Stimulated activated CD4-positive, alpha-beta T cell treated with anti-CD3 and anti-CD28 coated beads, TNF-alpha, amount 100 ng/mL, for 4 hours (primary cell): ENCODE measurements around the gene SCGB3A2.

ENCODE experiments used
- DNase-seq, 3 experiments: peaks; one replicate each; pipeline ENCODE4 v3.0.0-alpha.2; 2020; ENCODE audit warnings: low read depth in 3 of 3

Gene SCGB3A2, protein sequence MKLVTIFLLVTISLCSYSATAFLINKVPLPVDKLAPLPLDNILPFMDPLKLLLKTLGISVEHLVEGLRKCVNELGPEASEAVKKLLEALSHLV

DNA sequence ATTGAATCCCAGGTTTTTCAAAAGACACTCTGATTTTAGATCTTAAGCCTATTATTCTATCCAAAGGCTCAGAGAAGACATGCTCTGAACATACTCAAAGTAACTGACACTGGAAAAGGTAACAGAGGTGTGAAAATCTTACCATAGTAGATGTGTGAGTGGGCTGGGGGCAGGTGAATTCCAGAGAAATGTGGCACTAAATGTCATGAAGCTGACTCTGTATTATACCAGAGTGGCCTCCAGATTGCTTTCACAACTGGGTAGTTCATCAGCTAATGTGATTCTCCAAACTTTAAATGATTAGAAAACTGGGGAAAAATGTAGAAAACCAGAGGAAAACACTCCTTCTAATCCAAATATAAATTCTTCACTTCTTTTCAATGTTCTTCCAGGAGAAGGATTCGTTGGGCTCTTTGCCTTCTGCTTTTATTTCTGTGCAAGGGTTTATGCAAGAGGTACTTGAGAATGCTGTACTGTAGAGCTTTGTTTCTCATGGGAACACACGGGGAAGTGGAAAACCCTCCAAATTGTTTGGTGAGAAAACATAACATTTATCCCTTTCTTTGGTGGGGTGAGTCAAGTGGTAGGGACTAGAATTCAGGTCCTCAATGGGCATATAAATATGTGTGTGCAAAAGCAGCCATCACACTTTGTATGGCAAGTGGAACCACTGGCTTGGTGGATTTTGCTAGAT, at the start of gene SCGB3A2:
SCGB3A2 (plus strand) TSS at position 646 of the 694 bp plus-strand sequence. CDS start 93 bp downstream, outside the sequence.
- DNase-seq: no peak

DNA sequence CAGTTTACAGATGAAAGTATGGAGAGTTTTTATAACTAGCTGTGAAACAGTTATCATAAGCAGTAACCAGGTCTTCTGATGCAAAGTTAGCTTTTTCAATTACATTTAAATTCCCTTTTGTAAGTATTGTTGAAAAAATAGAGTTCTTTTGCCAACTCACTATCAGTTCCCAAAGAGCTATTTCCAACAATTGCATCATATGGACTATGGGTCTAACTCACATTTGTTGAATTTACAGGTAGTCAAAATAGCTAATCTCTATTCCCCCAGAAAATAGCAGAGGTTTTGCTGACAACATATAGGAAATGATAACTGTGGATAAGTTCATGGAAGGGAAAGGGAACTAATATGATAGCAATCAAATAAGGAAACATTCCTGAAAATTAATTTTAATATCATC, 48.5 kb upstream of the SCGB3A2 start:
- no peak for DNase-seq

DNA sequence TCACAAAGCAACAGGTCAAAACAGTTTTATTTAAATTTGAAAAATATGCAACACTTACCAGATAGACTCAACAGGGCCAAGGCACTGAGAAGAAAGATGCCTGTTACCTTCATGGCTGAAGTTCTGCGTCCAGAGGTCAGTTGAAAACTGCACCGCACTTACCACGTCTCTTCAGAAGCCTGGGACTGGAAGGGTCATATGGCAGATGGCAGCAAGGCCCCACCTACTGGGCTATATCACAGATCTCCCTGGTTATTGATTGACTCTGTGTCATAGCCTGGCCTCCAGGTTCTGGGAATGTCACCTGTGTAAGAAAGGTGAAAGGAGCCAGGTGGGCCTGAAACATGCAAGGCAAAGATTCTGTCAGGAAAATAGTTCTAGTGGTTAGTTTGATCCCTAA, 47.0 kb upstream of the SCGB3A2 start, which contains the start of gene SPINK1:
SPINK1 (minus strand) TSS at position 207 of the 400 bp plus-strand sequence; CDS start at position 113, 94 bp downstream.
- no peak for DNase-seq

DNA sequence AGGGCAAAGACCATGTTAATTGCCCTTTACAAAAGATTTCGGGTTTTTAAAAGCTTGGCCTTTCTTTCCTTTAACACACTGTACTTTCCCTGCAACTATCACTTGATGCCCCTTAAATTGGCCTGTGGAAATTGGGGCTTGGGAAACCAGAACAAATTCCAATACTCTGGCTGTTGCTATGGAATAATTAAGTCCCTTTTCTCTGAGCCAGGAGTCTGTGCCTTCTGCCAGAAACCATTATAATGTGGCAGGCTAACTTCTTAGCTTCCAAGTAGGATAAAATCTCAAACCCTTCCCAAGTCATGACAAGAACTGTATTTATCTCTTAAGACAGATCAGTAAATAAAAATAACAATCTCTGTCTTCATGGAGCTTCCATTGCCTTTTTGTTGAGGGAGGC, 46.0 kb upstream of the SCGB3A2 start:
- DNase-seq: no peak

- DNase-seq: no peak
Measured at GRCh38 chr5:147835386-147835798, 43.1 kb upstream of the SCGB3A2 start.

DNA sequence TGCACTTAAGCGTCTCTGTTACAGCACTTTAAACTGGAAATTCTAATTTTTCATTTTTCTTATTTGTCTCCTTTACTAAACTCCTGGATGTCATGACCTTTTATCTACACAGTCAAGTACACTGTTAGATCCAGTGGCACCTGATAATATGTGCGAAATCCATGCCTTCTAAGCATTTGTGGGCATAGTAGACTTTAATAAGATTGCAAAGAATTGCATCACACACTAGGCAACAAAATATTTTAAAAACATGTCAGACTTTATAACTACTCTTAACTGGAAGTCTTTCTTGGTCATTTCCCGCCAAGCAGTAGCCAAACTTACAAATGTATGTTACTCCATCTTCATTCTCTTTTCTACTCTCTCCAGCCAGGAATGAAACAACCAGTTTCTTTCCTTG, 42.1 kb upstream of the SCGB3A2 start:
- no peak for DNase-seq

GRCh38 chr5:147842869-147843268, 35.6 kb upstream of the SCGB3A2 start:
- DNase-seq: no peak

DNA sequence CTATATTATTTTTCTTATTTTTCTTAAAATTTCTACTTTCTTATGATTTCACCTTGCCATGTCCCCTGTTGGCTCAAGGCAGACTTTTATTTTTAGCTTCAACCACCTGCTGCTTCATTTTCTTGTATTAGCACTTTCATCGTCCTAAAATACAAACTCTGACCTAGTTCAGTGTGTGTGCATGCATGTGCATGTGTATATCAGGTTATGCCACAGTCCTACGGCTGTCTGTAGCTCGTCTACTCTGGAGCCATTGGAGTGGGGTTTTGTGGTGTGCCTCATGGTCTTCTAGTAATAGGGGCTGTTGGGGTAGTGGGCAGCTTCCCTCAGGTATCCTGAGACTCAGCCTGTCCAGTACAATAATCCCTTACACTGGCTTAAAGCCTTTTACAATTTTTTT, 33.7 kb upstream of the SCGB3A2 start:
- DNase-seq: no peak

- DNase-seq: no peak
Measured at GRCh38 chr5:147845618-147846017, 32.9 kb upstream of the SCGB3A2 start.

GRCh38 chr5:147849226-147849625, 29.3 kb upstream of the SCGB3A2 start:
- no peak for DNase-seq

DNA sequence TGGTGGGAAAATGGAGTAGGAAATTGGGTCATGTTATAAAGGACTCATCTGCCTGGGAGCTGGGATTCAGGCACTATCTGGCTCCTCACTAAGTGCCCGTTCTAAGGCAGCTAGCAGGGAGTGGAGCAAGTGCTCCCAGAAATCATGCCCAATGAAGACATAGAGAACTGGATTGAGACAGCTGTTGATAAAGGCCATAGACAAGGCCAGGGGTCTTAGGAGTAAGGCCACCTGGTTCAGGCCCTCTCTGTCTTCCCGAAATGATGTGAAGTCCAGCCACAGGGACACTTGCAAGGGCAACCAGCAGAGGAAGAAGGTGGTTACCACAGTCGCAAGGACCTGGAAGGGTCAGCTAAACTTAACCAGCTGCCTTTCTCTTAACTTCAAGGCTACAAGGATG, 26.9 kb upstream of the SCGB3A2 start:
- no peak for DNase-seq

GRCh38 chr5:147852365-147852764, 26.1 kb upstream of the SCGB3A2 start:
- no peak for DNase-seq

DNA sequence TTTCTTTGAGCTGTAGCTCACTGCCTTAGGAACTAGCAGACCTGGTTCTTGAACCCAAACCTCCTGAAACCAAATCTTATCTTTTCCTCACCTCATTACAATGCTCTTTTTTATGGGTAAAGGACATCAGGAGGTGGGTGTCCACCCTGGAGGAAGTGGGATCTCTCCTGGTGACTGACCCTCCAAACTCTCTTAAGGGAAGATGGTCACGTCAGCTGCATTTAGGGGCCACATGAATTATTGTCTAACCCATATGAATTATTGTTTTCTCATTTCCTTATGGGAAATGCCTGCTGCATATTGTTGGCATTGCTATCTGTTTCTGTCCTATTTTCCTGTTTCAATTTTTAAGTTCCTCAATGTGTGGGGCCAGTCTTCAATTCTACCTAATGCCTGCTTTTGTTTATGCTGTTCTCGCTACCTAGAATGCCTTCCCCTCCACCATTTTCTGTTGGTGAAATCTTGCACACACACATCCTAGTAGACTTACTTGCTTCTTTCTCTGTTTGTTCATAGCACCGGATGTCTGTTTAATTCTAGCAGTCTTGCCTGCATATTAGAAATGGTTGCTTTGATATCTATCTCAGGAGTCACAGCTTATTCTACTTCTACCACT, 25.0 kb upstream of the SCGB3A2 start:
- DNase-seq: no peak

DNA sequence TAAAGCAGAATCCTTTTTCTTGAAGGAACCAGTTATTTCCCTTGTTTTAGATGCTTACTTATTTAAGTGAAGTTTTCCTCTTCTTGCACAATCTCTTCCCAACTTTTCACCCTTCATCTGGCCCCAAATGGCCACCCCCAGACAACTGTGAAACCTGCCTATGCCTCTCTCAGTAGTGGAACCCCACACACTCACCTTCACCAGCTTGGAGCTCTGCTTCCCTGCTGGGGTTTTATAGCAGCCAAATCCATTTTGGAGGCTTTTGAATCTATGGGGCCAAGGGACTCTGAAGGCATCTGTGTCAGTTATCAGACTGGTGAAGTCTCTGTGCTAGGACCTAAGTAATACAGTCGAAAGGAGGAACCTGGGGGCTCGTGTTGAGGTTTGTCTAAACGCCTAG, 24.2 kb upstream of the SCGB3A2 start:
- DNase-seq: no peak

DNA sequence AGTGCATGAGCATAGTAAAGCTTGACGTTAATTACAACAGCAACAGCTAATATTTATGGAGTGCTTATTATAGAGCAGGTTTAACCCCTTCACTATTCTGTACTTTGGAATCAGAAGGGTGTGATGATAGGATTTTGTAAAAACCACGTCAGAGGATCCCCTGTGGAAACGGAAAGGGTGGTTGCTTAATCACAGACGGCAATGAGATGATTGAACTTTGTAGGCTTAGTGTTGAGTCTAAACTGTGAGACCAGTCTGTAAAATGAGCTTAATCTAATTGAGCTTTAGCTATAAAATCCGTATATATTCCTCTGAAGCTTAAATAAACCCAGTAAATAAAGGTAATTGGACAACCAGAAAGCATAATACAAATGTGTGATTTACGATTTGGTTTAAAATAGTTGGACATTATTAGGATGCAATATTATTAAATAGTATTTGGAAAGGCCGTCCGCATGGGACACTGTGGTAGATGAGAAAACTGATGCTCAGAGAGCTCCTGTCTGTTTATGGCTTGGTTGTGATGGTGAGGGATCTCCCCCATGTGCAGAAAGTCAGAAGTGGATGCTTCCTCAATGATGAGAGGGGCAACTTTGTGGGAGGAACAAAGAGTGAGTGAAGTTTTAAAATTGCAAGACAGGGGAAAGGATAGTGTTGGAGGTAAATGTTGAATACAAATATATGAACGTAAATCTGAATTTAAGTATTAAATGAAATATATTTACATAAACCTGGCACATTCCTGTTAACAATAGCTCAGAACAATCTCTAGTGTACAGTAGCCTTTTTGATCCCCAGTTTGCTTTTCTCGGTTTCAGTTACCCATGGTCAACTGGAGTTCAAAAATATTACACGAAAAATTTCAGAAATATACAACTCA, 23.4 kb upstream of the SCGB3A2 start:
- DNase-seq: no peak

GRCh38 chr5:147855774-147856069, 22.8 kb upstream of the SCGB3A2 start:
- DNase-seq: no peak

- DNase-seq: no peak
Measured at GRCh38 chr5:147856801-147857200, 21.7 kb upstream of the SCGB3A2 start.

- no peak for DNase-seq
Measured at GRCh38 chr5:147857302-147858129, 21.0 kb upstream of the SCGB3A2 start.

GRCh38 chr5:147858565-147858964, 19.9 kb upstream of the SCGB3A2 start:
- no peak for DNase-seq

- no peak for DNase-seq
Measured at GRCh38 chr5:147859962-147860640, 18.4 kb upstream of the SCGB3A2 start.

DNA sequence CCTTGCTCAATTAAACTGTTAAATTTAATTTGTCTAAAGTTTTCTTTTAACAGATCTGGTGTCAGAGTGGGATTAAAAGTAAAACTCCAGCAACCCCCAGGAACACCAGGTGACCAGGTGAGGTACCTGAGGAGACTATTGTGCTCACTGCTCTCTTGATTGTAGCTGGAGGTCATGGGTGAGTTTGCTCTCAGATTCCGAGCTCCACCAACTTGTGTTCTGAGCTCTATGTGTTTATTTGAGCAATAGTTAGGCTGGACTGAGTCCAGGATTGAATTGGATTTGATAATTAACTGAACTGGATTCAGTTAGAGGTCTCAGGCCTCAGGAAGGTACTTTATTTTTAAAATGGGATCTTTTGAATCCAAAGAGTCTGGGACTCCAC, 17.9 kb upstream of the SCGB3A2 start:
- DNase-seq: no peak
